Mesenchymal stem cell (in vitro differentiated cells and primary cell): ENCODE data around the gene ABCA10.

Experiments
- DNase-seq: peaks from one replicate; pipeline ENCODE4 v3.0.0-alpha.2; 2013
- H2AFZ ChIP-seq: one replicate; pipeline ENCODE4 v1.6.1; 2013; ENCODE audit warnings: low read depth, mild to moderate bottlenecking, control low read depth, inconsistent platforms, low read length, moderate library complexity
- H2AK5ac ChIP-seq: 2 replicates; pipeline ENCODE4 v1.6.1; 2013; ENCODE audit warnings: low read length, moderate library complexity, mild to moderate bottlenecking, inconsistent platforms; ENCODE audit not compliant: severe bottlenecking
- H2BK120ac ChIP-seq: one replicate; pipeline ENCODE4 v1.6.1; 2013; ENCODE audit warnings: low read depth, mild to moderate bottlenecking, inconsistent platforms, low read length, moderate library complexity
- H2BK12ac ChIP-seq, 2 experiments: one replicate each; pipeline ENCODE4 v1.6.1; 2013; ENCODE audit warnings: inconsistent platforms in 2 of 2, low read length in 2 of 2, mild to moderate bottlenecking in 2 of 2, moderate library complexity in 2 of 2, control low read depth in 1 of 2
- H2BK15ac ChIP-seq: one replicate; pipeline ENCODE4 v1.6.1; 2013; ENCODE audit warnings: mild to moderate bottlenecking, low read depth, inconsistent platforms; ENCODE audit not compliant: poor library complexity, severe bottlenecking
- H2BK5ac ChIP-seq: 2 replicates; pipeline ENCODE4 v1.6.1; 2013; ENCODE audit warnings: low read depth, mild to moderate bottlenecking, low read length, control low read depth, inconsistent platforms; ENCODE audit not compliant: poor library complexity, severe bottlenecking
- H3K14ac ChIP-seq, 2 experiments: one replicate each; pipeline ENCODE4 v1.6.1; 2013; ENCODE audit warnings: inconsistent platforms in 2 of 2, low read length in 2 of 2, control low read depth in 1 of 2, mild to moderate bottlenecking in 1 of 2, moderate library complexity in 1 of 2
- H3K18ac ChIP-seq, 2 experiments: one replicate each; pipeline ENCODE4 v1.6.1; 2013; ENCODE audit warnings: inconsistent platforms in 2 of 2, low read length in 2 of 2, control low read depth in 1 of 2, low read depth in 1 of 2, mild to moderate bottlenecking in 1 of 2
- H3K23ac ChIP-seq, 2 experiments: one replicate each; pipeline ENCODE4 v1.6.1; 2013; ENCODE audit warnings: inconsistent platforms in 2 of 2, low read length in 2 of 2, mild to moderate bottlenecking in 2 of 2, moderate library complexity in 2 of 2, control low read depth in 1 of 2
- H3K27ac ChIP-seq: 2 replicates; pipeline ENCODE4 v1.5.1; 2013; ENCODE audit warnings: mild to moderate bottlenecking, moderate library complexity, low read length, control low read depth, inconsistent platforms; ENCODE audit not compliant: poor library complexity, severe bottlenecking
- H3K27me3 ChIP-seq, 2 experiments: 2 replicates each; pipeline versions ENCODE4 v1.6.1 to v1.7.0; 2013; ENCODE audit warnings: low read length in 2 of 2, mild to moderate bottlenecking in 2 of 2, moderate library complexity in 2 of 2, control low read depth in 1 of 2, inconsistent platforms in 1 of 2; ENCODE audit not compliant: control insufficient read depth in 1 of 2, insufficient read depth in 1 of 2
- H3K36me3 ChIP-seq, 2 experiments: 2 replicates each; pipeline versions ENCODE4 v1.6.1 to v1.7.0; 2013; ENCODE audit warnings: low read length in 2 of 2, control low read depth in 1 of 2, inconsistent platforms in 1 of 2, low read depth in 1 of 2, mild to moderate bottlenecking in 1 of 2; ENCODE audit not compliant: insufficient read depth in 2 of 2, control insufficient read depth in 1 of 2
- H3K4ac ChIP-seq, 2 experiments: one replicate each; pipeline ENCODE4 v1.6.1; 2013; ENCODE audit warnings: inconsistent platforms in 2 of 2, low read length in 2 of 2, mild to moderate bottlenecking in 2 of 2, moderate library complexity in 2 of 2, control low read depth in 1 of 2, low read depth in 1 of 2
- H3K4me1 ChIP-seq: 2 replicates; pipeline ENCODE4 v1.6.1; 2013; ENCODE audit warnings: low read depth, low read length, control low read depth; ENCODE audit not compliant: control insufficient read depth, insufficient read depth
- H3K4me2 ChIP-seq: 2 replicates; pipeline ENCODE4 v1.6.1; 2013; ENCODE audit warnings: low read length, mild to moderate bottlenecking, inconsistent platforms; ENCODE audit not compliant: poor library complexity, severe bottlenecking
- H3K4me3 ChIP-seq, 2 experiments: 2 replicates each; pipeline versions ENCODE4 v1.5.1 to v1.7.0; 2013; ENCODE audit warnings: low read length in 2 of 2, mild to moderate bottlenecking in 2 of 2, control low read depth in 1 of 2, low read depth in 1 of 2; ENCODE audit not compliant: insufficient read depth in 1 of 2
- H3K79me1 ChIP-seq: replicated peaks from 2 replicates; pipeline ENCODE4 v1.6.1; 2013; ENCODE audit warnings: mild to moderate bottlenecking, control low read depth, low read length, inconsistent platforms; ENCODE audit not compliant: poor library complexity, severe bottlenecking
- H3K9ac ChIP-seq: 2 replicates; pipeline ENCODE4 v1.7.0; 2013; ENCODE audit warnings: mild to moderate bottlenecking, low read length, moderate library complexity
- H3K9me3 ChIP-seq: 2 replicates; pipeline ENCODE4 v1.7.0; 2013; ENCODE audit warnings: mild to moderate bottlenecking, low read length; ENCODE audit not compliant: control insufficient read depth
- H4K8ac ChIP-seq: one replicate; pipeline ENCODE4 v1.6.1; 2013; ENCODE audit warnings: inconsistent platforms, mild to moderate bottlenecking, low read length, moderate library complexity
- H4K91ac ChIP-seq: one replicate; pipeline ENCODE4 v1.6.1; 2013; ENCODE audit warnings: mild to moderate bottlenecking, low read length, inconsistent platforms
- WGBS: methylation state at CpG from one replicate; pipeline ENCODE4 v1.1.7; 2013; ENCODE audit warnings: mixed read lengths; 5-methylcytosine and 5-hydroxymethylcytosine counted together

The ABCA10 gene

GRCh38 chr17:69105907-69106730 is 122.5 kb downstream of the ABCA10 start:
- no peak overlapping the region for H3K27ac ChIP-seq
- no peak overlapping the region for H3K4me3 ChIP-seq
- no peaks in the 10 kb centered on the region for H3K9me3 ChIP-seq
- no peak overlapping the region for H3K14ac ChIP-seq
- no peak overlapping the region for H3K9ac ChIP-seq
- H3K23ac ChIP-seq, result no peak overlapping the region
- no peak overlapping the region for H3K18ac ChIP-seq
- no peak overlapping the region for H4K8ac ChIP-seq
- peaks cover 0 to 96% of the 10 kb centered on the region in 2 experiments for H3K36me3 ChIP-seq
- H3K27me3 ChIP-seq, result no peaks in the 10 kb centered on the region
- H2BK15ac ChIP-seq, result no peak overlapping the region
- H3K4ac ChIP-seq, result no peak overlapping the region
- no peaks in the 10 kb centered on the region for H3K79me1 ChIP-seq
- no peak overlapping the region for H2BK5ac ChIP-seq
- no peak for DNase-seq
- no peak overlapping the region for H4K91ac ChIP-seq
- H2AK5ac ChIP-seq, result no peak overlapping the region
- no peaks in the 10 kb centered on the region for H3K4me1 ChIP-seq
- H2AFZ ChIP-seq, result no peak overlapping the region
- 93% methylated on average over 7 of the region's 10 CpGs for WGBS
- no peak overlapping the region for H2BK120ac ChIP-seq
- no peak overlapping the region for H3K4me2 ChIP-seq
- H2BK12ac ChIP-seq, result no peak overlapping the region

GRCh38 chr17:69103557-69104233 is 124.9 kb downstream of the ABCA10 start:
- H2AK5ac ChIP-seq, result no peak overlapping the region
- no peak overlapping the region for H2BK12ac ChIP-seq
- H2AFZ ChIP-seq, result peak overlapping the region; percentile 51
- DNase-seq, result no peak
- no peak overlapping the region for H3K4ac ChIP-seq
- no peak overlapping the region for H3K9ac ChIP-seq
- H2BK120ac ChIP-seq, result no peak overlapping the region
- no peaks in the 10 kb centered on the region for H3K9me3 ChIP-seq
- H3K27me3 ChIP-seq, result no peaks in the 10 kb centered on the region
- no peak overlapping the region for H3K27ac ChIP-seq
- H3K36me3 ChIP-seq, result peaks cover 0 to 95% of the 10 kb centered on the region in 2 experiments
- no peak overlapping the region for H4K91ac ChIP-seq
- H3K4me1 ChIP-seq, result no peaks in the 10 kb centered on the region
- no peak overlapping the region for H3K23ac ChIP-seq
- 86% methylated on average over 9 of the region's 9 CpGs for WGBS
- no peak overlapping the region for H3K18ac ChIP-seq
- no peak overlapping the region for H4K8ac ChIP-seq
- H2BK15ac ChIP-seq, result no peak overlapping the region
- H3K4me2 ChIP-seq, result no peak overlapping the region
- peak overlapping the region in 1 of 2 experiments; percentile 28 for H3K14ac ChIP-seq
- no peak overlapping the region for H3K4me3 ChIP-seq
- H3K79me1 ChIP-seq, result no peaks in the 10 kb centered on the region
- no peak overlapping the region for H2BK5ac ChIP-seq

GRCh38 chr17:69098625-69099024 is 130.0 kb downstream of the ABCA10 start:
- no peak for DNase-seq
- Histone ChIP-seq H2BK120ac (no peak overlapping the region), H3K9ac (no peak overlapping the region), H3K4me3 (no peak overlapping the region), H4K8ac (no peak overlapping the region), H3K36me3 (peaks cover 0 to 95% of the 10 kb centered on the region in 2 experiments), H2BK15ac (no peak overlapping the region), H2AK5ac (no peak overlapping the region), H2BK5ac (no peak overlapping the region), H3K4me1 (no peaks in the 10 kb centered on the region), H3K14ac (no peak overlapping the region), H3K18ac (no peak overlapping the region), H2BK12ac (no peak overlapping the region), H3K9me3 (no peaks in the 10 kb centered on the region), H3K4ac (no peak overlapping the region), H3K23ac (no peak overlapping the region), H3K4me2 (no peak overlapping the region), H4K91ac (no peak overlapping the region), H3K79me1 (no peaks in the 10 kb centered on the region), H2AFZ (no peak overlapping the region), H3K27ac (no peak overlapping the region), H3K27me3 (no peaks in the 10 kb centered on the region)
- no CpG with 5 or more reads among the region's 4 CpGs for WGBS
